Gastrocnemius medialis (tissue), 4 donors: ENCODE data around the gene HDC.

Experiments
- POLR2A ChIP-seq, 2 donors: fragments of 450-650 bp; IDR thresholded peaks; one replicate each; pipeline ENCODE4 v1.6.1; 2017; ENCODE audit warnings: antibody characterized with exemption in 2 of 2, mild to moderate bottlenecking in 2 of 2, moderate library complexity in 2 of 2
- TF ChIP-seq, protein P1 (sequence below), 5 experiments: fragments of 450-650 bp in 3 of 5; fragments of 200-600 bp in 2 of 5; sonication (generic) in 2 of 5; IDR thresholded peaks in 4 of 5; conservative IDR thresholded peaks in 1 of 5; 1 replicate in 4 of 5; 2 replicates in 1 of 5; pipeline ENCODE4 v1.5.1; 2016 to 2019; ENCODE audit warnings: antibody characterized with exemption in 5 of 5, mild to moderate bottlenecking in 3 of 5, moderate library complexity in 3 of 5

- TF ChIP-seq, protein P1, sequence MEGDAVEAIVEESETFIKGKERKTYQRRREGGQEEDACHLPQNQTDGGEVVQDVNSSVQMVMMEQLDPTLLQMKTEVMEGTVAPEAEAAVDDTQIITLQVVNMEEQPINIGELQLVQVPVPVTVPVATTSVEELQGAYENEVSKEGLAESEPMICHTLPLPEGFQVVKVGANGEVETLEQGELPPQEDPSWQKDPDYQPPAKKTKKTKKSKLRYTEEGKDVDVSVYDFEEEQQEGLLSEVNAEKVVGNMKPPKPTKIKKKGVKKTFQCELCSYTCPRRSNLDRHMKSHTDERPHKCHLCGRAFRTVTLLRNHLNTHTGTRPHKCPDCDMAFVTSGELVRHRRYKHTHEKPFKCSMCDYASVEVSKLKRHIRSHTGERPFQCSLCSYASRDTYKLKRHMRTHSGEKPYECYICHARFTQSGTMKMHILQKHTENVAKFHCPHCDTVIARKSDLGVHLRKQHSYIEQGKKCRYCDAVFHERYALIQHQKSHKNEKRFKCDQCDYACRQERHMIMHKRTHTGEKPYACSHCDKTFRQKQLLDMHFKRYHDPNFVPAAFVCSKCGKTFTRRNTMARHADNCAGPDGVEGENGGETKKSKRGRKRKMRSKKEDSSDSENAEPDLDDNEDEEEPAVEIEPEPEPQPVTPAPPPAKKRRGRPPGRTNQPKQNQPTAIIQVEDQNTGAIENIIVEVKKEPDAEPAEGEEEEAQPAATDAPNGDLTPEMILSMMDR (IDR thresholded peaks at IDR 0.05 in 4 of 5, conservative IDR thresholded peaks at IDR 0.05 in 1 of 5) = no peak
- no peak for TF ChIP-seq POLR2A (IDR thresholded peaks at IDR 0.05)
Measured at GRCh38 chr15:50219820-50220219, 45.7 kb downstream of the HDC start.
